GM21360 (cell line): Measurements from ENCODE around the gene SLN.

Experiments used
- ATAC-seq: cut with Tn5 transposase; IDR thresholded peaks from one replicate; pipeline ENCODE4 v1.9.1; 2021; ENCODE audit warnings: mild to moderate bottlenecking, moderate library complexity; ENCODE audit not compliant: unreplicated experiment

Gene SLN

DNA sequence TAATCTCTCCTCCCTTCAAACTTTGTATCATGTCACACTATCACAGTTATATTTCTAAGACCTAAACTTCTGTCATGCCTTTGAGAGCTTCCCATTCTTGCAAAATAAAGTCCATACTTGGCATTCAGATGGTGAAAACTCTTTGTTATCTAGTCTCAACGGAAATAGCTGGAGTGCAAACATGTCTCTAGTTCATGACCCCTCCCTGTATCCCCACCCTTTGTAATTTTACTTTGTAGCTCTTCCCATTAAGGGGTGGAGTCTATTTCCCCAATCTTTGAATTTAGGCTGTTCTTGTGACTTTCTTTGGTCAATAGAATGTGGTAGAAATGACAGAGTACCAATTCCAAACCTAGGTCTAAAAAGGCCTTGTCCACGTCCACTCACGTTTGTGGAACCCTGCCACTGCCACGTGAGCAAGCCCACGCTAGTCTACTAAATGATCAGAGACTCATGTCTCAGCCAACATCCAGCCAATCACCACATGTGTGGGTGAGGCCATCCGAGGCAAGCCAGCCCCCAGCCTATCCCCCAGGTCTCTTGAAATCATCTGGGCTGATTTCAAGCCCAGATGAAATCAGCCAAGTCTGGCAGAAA, 23.4 kb downstream of the SLN start:
- ATAC-seq = no peak

DNA sequence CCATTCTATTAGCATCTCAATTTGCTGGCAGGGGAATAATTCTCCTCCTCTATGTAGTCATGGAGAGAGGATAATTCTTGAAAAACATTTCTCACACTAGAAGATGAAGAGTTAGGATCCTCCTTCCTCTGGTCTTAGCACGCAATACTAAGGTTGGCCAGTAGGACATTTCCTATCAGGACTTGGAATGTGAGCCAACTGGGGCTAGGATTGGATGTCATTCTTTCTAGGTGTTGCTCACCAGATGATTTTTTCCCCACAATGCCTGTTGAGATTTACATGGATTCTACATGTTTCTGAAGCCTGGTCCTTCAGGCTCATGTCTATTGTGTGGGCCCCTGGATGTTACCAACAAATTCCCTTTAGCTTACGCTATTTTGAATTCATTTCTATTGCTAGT, 28.0 kb downstream of the SLN start:
- ATAC-seq = no peak

DNA sequence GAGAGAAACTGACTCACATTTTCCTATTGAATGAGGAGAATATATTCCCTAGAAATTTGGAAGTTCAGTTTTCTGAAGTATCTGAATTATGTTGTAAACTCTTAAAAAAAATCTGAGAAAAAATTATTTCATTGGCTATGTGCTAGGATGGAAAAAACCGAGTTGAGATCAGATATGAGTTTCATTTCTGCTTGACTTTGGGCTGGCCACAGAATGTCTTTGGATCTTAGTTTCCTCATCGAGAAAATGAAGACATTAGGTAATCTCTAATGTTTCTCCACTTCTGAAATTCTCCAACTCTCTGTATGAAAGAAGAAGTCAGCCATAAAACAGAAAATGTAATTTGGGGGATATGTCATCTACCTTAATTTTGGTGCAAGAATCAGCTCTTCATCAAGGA, 28.8 kb downstream of the SLN start:
- ATAC-seq = no peak

DNA sequence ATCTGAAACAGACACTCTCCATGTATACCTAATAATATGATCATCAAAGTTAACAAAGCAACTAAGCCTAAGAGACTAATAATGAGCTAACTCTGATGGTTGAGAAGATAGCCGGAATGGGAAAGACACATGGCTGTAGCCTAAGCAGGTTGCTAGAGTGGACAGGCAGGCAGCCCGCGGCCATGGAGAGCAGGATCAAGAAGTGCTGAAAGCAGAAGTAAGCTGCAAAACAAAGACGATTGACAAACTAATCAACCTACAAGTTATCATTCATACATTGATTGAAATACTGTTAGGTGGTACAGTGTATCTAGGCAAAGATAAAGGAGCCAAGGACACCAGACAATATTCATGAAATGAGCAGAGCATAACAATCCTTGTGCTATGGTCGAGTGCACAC, 29.3 kb downstream of the SLN start:
- no peak for ATAC-seq

DNA sequence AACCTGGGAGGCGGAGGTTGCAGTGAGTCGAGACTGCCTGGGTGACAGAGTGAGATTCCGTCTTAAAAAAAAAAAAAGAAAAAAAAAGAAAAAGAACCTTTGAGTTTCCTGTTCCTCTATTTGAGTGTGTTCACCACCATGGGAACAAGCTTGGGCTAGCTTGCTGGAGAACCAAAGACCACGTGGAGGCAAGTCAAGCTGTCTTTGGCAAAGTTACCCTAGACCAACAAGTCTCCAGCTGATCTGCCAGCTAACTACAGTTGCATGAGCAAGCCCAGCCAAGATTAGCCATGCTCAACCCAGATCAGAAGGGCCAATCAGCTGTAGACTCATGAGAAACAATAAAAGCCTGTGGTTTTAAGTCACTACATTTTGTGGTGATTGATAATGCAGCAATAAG, 29.7 kb downstream of the SLN start:
- no peak for ATAC-seq

DNA sequence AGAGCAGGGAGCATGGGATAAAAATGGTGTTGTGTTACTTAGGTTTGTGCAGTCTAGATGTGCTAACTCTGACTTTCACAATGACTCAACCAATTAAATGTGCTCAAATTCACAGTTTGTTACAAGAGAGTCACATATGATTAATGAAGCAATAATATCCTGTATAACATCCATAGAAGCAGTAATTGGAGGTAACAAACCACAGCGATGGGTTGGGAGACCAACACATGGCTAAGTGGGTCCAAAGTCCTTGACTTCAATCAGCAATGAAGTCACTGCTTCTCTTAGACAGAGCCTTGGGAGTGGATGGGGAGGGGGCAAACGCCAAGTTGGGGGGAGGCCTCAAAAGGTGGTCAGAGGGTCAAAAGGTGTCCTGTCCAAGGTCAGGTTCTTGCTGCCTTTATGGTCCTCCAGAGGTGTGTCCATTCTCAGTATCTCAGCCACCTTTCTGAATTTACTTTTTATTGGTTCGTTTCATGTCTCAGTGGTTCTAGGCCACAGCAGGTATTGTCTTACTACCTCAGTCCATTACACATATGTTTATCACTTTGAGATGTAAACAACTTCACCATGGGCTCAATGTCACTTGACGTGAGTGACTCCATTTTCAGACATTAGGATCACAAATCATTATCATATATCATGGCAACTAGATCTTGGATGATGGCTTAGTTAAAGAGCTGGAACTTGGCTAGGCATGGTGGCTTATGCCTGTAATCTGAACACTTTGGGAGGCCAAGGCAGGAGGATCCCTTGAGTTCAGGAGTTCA, 32.4 kb downstream of the SLN start:
- ATAC-seq = no peak

DNA sequence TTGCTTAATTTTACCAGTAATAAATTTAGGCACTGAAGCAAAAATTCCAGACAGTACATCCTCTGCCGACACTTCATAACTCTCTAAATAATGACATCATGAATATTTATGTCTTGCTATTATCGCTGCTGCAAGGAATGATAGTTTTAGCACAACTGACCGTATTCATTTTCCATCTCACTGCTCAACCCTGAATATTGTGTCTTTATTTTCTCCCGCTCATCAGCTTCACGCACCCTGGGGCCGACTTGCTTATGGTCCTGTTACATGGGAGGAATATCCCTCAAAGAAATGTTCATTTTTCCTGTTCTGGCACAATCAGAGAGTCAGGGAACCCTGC, 33.3 kb downstream of the SLN start:
- ATAC-seq = no peak

DNA sequence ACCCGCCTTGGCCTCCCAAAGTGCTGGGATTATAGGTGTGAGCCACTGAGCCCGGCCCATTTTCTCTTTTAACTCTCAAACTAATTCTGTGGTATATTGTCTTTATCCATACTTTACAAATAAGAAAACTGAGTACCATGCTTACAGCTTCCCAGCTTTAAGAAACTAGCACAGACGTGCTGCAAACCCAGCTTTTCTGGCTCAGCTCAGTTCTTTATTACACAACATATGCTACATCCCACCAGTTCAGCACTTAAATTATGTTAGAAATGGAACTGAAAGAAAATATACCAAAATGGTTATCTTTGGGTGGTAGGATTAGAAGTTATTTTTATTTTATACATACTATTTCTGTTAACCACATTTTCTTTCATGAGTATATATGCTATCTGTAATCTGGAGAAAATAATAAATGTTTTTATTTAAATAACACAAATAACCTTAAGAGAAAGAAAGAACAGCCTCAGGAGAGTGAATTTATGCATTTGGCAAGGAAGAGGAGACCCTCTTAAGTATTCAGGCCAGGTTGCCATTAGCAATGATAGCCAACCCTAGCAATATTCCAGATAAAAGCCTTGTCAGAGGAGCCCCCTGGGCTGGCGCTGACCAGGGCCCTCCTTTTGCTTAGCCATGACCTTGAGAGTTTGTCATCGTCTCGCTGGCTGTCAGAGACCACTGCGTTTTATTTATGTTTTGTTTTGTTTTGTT, 33.8 kb downstream of the SLN start:
- ATAC-seq = no peak

DNA sequence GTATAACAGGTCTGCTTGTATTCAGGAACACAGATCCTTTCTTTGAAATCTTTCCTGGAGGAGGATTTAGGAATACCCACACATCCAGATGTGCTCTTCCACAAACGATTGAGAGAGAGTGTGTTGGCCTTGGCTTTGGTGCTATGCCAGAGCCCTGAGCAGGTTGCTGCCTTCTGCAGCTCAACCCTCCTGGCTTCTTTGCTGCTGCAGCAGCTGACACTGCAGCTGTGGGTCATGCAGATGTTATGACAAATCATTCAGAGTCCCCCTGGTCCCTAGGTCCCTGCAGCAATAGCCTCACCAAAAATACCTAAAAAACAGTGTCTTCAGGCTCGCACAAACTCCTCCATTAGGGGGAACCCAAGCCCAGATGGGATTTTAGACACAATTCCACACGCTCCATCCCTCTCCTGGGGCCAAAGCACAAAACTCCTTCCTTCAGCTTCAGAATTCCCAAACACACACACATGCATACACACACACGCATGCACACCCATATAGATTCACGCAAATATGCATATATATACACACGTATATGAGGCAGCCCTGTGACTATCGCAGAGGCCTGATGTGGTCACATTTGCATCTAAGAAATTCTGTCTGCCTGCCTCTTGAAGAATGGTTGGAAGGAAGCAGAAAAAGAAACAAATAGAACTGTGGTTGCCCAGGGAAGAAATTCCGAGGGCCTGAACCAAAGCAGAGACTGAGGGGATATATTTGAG, 35.4 kb downstream of the SLN start:
- ATAC-seq = no peak

DNA sequence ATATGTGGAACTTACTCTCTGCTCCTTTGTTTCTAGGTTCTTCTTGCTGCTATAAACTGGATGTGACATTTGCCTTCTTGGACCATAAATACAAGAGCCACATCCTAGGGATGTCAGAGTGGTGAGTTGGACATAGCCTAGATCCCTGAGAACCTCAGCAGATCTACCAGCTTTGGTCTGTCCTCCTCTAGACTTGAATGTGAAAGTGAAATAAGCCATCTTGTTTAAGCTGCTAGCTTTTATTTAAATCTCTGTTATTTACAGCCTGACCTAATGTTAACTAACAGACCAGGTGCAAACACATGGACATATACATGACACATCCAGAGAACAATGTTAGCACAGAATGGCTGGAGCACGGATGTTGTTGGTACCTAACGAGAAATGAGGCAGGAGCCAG, 36.0 kb downstream of the SLN start:
- no peak for ATAC-seq

DNA sequence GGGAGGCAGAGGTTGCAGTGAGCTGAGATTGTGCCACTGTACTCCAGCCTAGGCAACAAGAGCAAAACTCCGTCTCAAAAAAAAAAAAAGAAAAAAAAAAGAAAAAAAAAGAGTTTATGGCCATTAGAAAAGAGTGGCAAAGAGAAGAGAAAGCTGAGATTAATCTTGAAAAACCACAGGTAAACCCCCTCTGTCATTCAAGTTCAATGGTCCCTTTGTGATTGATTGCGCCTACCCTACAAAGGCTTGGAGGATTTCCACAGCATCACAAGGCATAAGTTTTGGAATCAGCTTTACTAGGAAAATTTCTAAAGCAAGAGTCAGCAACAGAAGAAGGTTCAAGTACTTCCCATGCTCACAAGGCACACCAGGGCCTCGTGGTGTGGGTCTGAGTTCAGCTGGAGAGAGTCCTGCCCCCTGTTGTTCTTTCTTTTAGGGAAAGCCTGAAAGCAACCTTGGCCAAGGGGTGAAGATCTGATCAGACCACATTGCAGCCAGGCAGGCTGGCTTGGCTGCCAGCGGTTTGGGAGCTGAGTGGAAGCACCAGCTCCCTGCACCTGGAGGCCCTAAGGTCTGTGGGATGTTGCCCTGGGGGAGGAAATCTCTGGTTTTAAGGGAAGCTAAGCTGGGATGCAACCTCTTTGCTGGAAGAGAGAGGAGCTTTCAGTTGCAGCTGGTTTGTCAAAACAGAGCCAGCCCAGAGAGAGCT, 41.8 kb downstream of the SLN start:
- ATAC-seq = no peak

DNA sequence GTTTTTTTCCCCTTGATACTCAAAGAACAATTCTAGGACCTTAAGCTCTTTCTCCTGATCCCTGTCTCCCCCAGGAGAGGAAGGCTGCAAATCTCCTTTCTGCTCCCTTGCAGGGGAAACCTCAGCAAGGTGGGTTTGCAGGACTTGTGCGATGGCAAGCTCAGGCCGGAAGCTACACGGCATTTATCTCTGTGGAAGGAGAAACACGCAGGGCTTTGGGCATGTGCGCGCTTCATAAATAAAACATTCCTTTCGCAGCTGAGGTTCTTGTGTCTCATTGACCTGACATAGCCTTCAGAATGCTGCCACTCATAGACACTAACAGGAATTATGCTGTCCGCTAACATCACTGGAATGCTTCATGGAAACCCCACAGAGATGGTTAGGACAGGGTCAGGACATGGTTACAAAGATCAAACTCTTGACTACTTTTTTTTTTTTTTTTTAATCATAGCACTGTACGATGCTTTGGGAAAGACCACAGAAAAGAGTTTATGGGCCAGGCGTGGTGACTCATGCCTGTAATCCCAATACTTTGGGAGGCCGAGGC, 42.6 kb downstream of the SLN start:
- no peak for ATAC-seq

DNA sequence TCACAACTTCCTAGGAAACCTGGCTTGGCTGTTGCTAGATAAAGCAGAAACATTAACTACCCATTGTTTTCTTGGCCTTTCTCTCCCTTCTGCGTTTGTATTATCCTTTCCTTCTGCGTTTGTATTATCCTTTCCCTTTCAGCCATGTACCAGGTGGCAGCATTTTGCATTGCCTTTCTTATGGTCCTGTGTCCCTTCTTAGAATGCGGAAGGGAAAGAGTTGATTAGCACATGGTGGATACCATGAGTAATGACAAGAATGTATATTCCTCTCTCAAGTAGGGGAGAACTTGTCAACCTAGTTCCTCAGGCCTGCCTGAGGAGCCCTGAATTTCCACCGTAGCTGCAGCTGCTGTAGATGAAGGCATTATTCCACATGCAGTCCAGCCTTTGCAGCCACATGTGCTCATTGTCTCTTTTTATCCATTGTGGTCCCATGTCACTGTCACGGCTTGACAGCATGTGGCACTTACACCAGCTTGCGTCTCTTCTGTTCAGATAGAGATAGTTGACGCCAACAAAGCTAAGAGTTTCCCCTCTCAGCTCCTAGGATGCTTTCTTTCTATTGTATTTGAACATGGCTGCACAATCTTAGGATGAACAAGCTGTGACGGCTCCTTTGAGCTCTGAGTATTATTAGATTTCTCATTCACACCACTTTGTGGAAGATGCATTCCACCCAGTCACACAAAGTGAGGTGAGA, 44.8 kb downstream of the SLN start:
- no peak for ATAC-seq

DNA sequence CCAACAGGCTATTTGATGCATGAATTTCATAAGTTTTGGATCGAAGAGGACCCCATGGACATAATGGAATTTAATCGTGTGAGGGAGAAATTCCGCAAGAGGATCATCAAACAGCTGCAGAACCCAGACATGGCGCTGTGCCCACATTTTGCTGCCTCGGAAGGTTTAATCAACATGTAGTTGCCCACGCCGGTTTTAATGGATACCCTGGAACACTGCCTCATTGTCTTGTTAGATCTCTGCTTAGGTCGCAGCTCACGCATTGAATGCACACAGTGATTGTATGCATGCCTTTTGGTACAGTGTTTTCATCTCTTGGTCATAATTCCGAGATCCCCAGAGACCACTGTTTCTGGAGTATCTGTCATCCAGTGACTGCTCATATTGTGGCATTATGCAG, 46.8 kb downstream of the SLN start:
- no peak for ATAC-seq

DNA sequence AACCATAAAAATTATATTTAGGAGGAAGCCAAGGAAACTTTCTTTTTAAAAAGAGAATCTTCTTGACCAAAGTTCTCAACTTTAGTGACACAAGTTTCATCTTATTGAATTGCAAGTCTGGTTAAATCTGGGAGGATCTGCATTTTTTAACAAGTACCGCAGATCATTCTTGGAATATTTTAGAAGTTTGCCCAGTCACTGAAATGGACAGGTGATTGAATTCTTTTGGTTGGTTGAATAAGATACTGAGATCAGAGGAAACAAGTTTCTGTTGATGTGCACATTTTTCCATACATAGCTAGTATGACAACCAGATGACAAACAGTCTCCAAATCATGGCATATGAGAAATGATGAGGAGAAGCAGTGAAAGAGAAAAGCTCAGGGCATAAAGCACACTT, 50.2 kb downstream of the SLN start:
- ATAC-seq = no peak

DNA sequence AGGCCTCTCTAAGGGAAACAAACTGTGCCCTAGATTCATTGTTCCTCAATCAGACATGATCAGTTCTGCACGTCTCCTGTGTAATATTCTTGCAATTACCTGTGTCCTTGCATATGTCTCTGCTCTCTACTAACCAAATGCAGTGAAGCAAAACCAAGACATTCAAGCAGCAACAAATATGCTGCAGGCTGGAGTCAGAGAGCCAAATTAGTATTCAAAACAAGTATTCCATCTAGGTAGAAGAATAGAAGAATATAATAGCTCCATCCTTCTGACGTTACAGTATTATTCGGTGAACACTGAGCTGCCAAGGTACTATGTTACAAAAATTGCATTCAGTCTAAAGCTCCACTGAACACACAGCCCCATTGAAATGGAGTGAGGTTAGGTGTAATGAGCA, 51.8 kb downstream of the SLN start:
- ATAC-seq = no peak

DNA sequence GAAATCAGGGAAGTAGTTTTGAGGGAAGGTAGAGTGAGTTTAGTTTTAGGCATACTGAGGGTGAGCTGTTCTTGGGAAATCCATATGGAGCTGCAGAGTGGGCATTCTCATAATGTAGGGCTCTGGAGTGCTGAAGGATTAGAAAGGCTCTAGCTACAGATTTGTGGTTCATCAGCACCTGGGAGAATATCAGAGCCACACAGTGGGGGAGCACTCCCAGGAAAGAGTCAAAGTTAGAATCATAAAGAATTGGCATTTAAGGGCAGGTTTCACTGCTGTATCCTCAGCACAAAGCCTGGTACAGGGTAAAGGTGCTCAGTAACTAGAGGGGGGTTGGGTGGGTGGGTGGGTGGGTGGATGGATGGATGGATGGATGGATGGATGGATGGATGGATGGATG, 52.5 kb downstream of the SLN start:
- no peak for ATAC-seq
